ENCODE data around the gene CREB5.

CREB5 gene

DNA sequence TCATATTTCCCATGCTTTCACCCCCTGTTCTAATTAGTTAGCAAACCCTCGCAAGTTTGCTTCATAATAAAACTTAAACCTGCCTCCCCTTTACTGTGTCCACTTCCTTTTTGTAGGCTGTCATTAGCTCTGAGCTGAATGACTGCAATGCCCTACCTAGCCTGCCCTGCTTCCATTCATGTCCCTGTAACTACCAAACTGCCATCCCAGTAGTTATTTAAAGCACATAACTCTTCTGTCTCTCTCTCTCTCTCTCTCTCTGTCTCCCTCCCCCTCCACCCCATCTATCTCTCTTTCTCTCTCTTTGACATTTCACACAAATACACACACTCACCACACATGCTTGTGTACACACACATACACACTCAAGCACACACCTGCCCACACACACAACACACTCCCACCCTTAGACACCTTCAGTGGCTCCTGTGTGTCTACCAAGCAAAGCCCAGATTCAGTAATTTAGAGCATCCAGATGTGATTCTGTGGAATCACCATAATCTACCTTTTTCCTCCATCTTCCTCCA, 430.5 kb downstream of the CREB5 start:
- no peak for TF ChIP-seq SIN3A (IDR thresholded peaks at IDR 0.05; ENCODE audit: borderline replicate concordance, insufficient read depth, low read length)
- TF ChIP-seq TAF1 (IDR thresholded peaks at IDR 0.05; ENCODE audit: borderline replicate concordance, insufficient read depth, low read length), result no peak
- TF ChIP-seq FOXP2 (optimal IDR thresholded peaks at IDR 0.05; ENCODE audit: borderline replicate concordance, extremely low read depth, extremely low read length, insufficient read depth), result no peak
- TF ChIP-seq, protein P1, sequence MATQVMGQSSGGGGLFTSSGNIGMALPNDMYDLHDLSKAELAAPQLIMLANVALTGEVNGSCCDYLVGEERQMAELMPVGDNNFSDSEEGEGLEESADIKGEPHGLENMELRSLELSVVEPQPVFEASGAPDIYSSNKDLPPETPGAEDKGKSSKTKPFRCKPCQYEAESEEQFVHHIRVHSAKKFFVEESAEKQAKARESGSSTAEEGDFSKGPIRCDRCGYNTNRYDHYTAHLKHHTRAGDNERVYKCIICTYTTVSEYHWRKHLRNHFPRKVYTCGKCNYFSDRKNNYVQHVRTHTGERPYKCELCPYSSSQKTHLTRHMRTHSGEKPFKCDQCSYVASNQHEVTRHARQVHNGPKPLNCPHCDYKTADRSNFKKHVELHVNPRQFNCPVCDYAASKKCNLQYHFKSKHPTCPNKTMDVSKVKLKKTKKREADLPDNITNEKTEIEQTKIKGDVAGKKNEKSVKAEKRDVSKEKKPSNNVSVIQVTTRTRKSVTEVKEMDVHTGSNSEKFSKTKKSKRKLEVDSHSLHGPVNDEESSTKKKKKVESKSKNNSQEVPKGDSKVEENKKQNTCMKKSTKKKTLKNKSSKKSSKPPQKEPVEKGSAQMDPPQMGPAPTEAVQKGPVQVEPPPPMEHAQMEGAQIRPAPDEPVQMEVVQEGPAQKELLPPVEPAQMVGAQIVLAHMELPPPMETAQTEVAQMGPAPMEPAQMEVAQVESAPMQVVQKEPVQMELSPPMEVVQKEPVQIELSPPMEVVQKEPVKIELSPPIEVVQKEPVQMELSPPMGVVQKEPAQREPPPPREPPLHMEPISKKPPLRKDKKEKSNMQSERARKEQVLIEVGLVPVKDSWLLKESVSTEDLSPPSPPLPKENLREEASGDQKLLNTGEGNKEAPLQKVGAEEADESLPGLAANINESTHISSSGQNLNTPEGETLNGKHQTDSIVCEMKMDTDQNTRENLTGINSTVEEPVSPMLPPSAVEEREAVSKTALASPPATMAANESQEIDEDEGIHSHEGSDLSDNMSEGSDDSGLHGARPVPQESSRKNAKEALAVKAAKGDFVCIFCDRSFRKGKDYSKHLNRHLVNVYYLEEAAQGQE (IDR thresholded peaks at IDR 0.05; ENCODE audit: insufficient read depth in 1 of 2, low read depth in 2 of 2, low read length in 2 of 2), result no peak
- TF ChIP-seq POLR2AphosphoS5 (IDR thresholded peaks at IDR 0.05; ENCODE audit: low read depth, low read length), result no peak

DNA sequence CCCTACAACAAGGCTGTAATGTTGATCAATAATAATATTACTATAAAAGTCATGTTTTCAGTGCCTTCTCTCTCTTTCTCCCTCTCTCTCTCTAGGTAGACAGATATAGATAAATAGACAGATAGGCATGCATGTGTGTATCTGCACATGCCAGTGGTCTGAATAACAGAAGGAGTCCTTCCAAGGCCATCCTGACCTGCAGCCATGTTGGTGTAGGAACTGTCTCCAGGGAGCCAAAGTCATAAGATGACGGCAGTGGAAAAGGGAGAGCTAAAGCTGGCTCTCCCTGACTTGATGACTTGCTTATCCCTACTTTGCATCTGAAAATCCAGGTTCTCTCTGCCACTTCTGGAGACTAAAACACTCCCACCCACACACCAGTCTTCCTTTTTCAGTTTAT, 432.8 kb downstream of the CREB5 start:
- TF ChIP-seq, protein P1 (IDR thresholded peaks at IDR 0.05; ENCODE audit: insufficient read depth in 1 of 2, low read depth in 2 of 2, low read length in 2 of 2), result no peak
- no peak for TF ChIP-seq POLR2AphosphoS5 (IDR thresholded peaks at IDR 0.05; ENCODE audit: low read depth, low read length)
- no peak for TF ChIP-seq TAF1 (IDR thresholded peaks at IDR 0.05; ENCODE audit: borderline replicate concordance, insufficient read depth, low read length)
- TF ChIP-seq SIN3A (IDR thresholded peaks at IDR 0.05; ENCODE audit: borderline replicate concordance, insufficient read depth, low read length), result no peak
- TF ChIP-seq FOXP2 (optimal IDR thresholded peaks at IDR 0.05; ENCODE audit: borderline replicate concordance, extremely low read depth, extremely low read length, insufficient read depth), result no peak

DNA sequence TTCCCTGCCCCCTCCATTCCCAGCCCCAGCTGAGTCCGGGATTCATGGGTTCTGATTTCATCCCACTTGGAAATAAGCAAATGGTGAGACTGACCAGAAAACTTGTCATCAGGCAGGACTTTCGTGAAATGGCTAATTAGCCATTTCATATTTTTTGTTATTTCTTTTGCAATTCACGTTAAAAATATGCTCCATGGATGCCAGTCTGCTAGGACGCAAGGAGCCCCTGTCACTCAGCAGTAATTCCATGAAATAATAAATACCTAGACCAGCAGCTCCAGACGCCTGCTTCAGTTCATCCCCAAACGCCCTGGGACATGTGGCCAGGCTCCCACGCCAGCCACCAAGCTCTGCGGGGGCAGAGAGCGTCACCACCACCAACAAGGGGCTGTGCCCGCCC, 434.9 kb downstream of the CREB5 start:
- TF ChIP-seq SIN3A (IDR thresholded peaks at IDR 0.05; ENCODE audit: borderline replicate concordance, insufficient read depth, low read length) (no peak), POLR2AphosphoS5 (IDR thresholded peaks at IDR 0.05; ENCODE audit: low read depth, low read length) (no peak), FOXP2 (optimal IDR thresholded peaks at IDR 0.05; ENCODE audit: borderline replicate concordance, extremely low read depth, extremely low read length, insufficient read depth) (no peak), TAF1 (IDR thresholded peaks at IDR 0.05; ENCODE audit: borderline replicate concordance, insufficient read depth, low read length) (no peak)
- TF ChIP-seq, protein P1 (IDR thresholded peaks at IDR 0.05; ENCODE audit: insufficient read depth in 1 of 2, low read depth in 2 of 2, low read length in 2 of 2), result no peak

DNA sequence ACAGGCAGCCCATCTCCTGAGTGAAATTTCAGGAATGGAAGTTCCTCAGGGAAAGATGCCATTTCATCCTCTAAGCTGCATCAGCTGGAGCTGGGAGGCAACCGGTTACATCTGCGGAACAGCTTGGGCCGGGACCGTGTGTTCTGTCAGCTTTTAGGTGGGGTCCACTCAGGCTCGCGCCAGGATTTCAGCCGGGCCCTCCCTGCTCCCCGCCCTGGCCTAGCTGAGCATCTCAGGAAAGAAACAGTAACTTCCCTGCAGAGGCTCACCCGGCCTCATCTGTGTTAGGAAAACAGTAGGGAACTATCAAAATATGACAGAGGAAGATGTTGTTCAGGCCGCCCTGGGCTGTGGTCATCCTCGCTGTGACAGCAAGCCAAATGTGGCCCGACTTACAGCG, 435.4 kb downstream of the CREB5 start:
- TF ChIP-seq POLR2AphosphoS5 (IDR thresholded peaks at IDR 0.05; ENCODE audit: low read depth, low read length) (no peak), FOXP2 (optimal IDR thresholded peaks at IDR 0.05; ENCODE audit: borderline replicate concordance, extremely low read depth, extremely low read length, insufficient read depth) (no peak), TAF1 (IDR thresholded peaks at IDR 0.05; ENCODE audit: borderline replicate concordance, insufficient read depth, low read length) (no peak), SIN3A (IDR thresholded peaks at IDR 0.05; ENCODE audit: borderline replicate concordance, insufficient read depth, low read length) (no peak)
- TF ChIP-seq, protein P1 (IDR thresholded peaks at IDR 0.05; ENCODE audit: insufficient read depth in 1 of 2, low read depth in 2 of 2, low read length in 2 of 2), result no peak

DNA sequence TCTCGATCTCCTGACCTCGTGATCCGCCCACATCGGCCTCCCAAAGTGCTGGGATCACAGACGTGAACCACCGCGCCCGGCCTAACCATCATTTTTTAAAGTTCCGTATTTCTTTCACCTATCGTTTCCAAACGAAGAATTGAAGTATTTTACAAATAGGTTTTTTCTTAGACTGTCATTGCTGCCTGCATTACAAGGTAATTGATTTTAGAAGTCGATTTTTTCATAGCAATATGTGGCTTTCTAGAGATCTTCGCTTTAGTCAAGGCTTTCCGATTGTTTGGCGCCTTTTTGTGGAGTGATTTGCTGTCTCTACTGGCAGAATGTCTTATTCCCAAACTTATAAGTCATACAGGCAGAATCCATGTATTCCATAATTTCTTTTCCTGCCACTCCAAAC, 436.6 kb downstream of the CREB5 start:
- no peak for TF ChIP-seq POLR2AphosphoS5 (IDR thresholded peaks at IDR 0.05; ENCODE audit: low read depth, low read length)
- no peak for TF ChIP-seq TAF1 (IDR thresholded peaks at IDR 0.05; ENCODE audit: borderline replicate concordance, insufficient read depth, low read length)
- no peak for TF ChIP-seq SIN3A (IDR thresholded peaks at IDR 0.05; ENCODE audit: borderline replicate concordance, insufficient read depth, low read length)
- TF ChIP-seq FOXP2 (optimal IDR thresholded peaks at IDR 0.05; ENCODE audit: borderline replicate concordance, extremely low read depth, extremely low read length, insufficient read depth), result no peak
- TF ChIP-seq, protein P1 (IDR thresholded peaks at IDR 0.05; ENCODE audit: insufficient read depth in 1 of 2, low read depth in 2 of 2, low read length in 2 of 2), result no peak
